ENCODE results near the gene ADGRB3. TPM values are rescaled to one million over a fixed set of nuclear protein-coding genes. Genes with fewer than 3 reads are reported as not detected.

The ADGRB3 gene
- total and polyA plus RNA-seq, 2 donors (not counting 3 experiments of a cell fraction or from before 2014, with no cell fraction given) = not detected

- H3K36me3 ChIP-seq (ENCODE audit: control insufficient read depth in 2 of 2, extremely low read depth in 1 of 2, insufficient read depth in 2 of 2, low read length in 2 of 2) = no peaks in the 10 kb centered on the region
- H3K4me3 ChIP-seq (replicated peaks in 1 of 3; ENCODE audit: insufficient read depth in 1 of 3, low read depth in 1 of 3, low read length in 3 of 3) = no peak overlapping the region
- H3K9me1 ChIP-seq (replicated peaks; ENCODE audit: control insufficient read depth, extremely low read depth, insufficient read depth, low read length) = no peaks in the 10 kb centered on the region
- FAIRE-seq = no peak
- H4K20me1 ChIP-seq (replicated peaks; ENCODE audit: control insufficient read depth, extremely low read depth, insufficient read depth, low read length) = no peaks in the 10 kb centered on the region
- dilution Hi-C loops (cut with MboI; ENCODE audit: extremely low pct_ligation_motif_present, low sequenced_read_pairs) = no loop called here
- ChIA-PET CTCF (no interaction called here), POLR2A (no interaction called here)
- no peaks in the 10 kb centered on the region for H3K79me2 ChIP-seq (ENCODE audit: control insufficient read depth, insufficient read depth, low read length)
- no peak overlapping the region for H3K27ac ChIP-seq (ENCODE audit: insufficient read depth, low read depth, low read length)
- no peaks in the 10 kb centered on the region for H3K9me3 ChIP-seq (replicated peaks; ENCODE audit: control insufficient read depth, insufficient read depth, low read length)
- TF ChIP-seq MYC (IDR thresholded peaks at IDR 0.05; ENCODE audit: low read depth, low read length) = no peak
- TF ChIP-seq EZH2 (IDR thresholded peaks at IDR 0.05; ENCODE audit: borderline replicate concordance, low read depth, low read length, severe bottlenecking) = no peak
- TF ChIP-seq GATA2 (IDR thresholded peaks at IDR 0.05; ENCODE audit: insufficient read depth, insufficient read length, low read depth, low read length) = no peak
- TF ChIP-seq, protein P1, sequence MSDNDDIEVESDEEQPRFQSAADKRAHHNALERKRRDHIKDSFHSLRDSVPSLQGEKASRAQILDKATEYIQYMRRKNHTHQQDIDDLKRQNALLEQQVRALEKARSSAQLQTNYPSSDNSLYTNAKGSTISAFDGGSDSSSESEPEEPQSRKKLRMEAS (IDR thresholded peaks at IDR 0.05; ENCODE audit: insufficient read depth, insufficient read length) = no peak
- no peak for TF ChIP-seq CTCF (IDR thresholded peaks at IDR 0.05; ENCODE audit: extremely low read depth in 1 of 2, insufficient read depth in 1 of 2, low read depth in 1 of 2, low read length in 2 of 2)
- no peak for TF ChIP-seq POLR2A (IDR thresholded peaks at IDR 0.05; ENCODE audit: low read depth, low read length)
- TF ChIP-seq JUN (IDR thresholded peaks at IDR 0.05; ENCODE audit: borderline replicate concordance, insufficient read depth, insufficient read length, low read depth) = no peak
- no peak for TF ChIP-seq POLR2AphosphoS5 (IDR thresholded peaks at IDR 0.05; ENCODE audit: insufficient read depth, low read depth, low read length)
- TF ChIP-seq FOS (IDR thresholded peaks at IDR 0.05; ENCODE audit: borderline replicate concordance, insufficient read depth, low read length) = no peak
- no peak overlapping the region for H3K4me2 ChIP-seq (ENCODE audit: insufficient read depth, low read length)
- H2AFZ ChIP-seq (ENCODE audit: low read depth, low read length) = no peak overlapping the region
- H3K9ac ChIP-seq (replicated peaks; ENCODE audit: extremely low read depth, insufficient read depth, low read length) = no peak overlapping the region
- no peak for DNase-seq (ENCODE audit: low read depth, low spot score)
- H3K27me3 ChIP-seq (ENCODE audit: control insufficient read depth in 2 of 2, insufficient read depth in 2 of 2, low read length in 2 of 2) = no peaks in the 10 kb centered on the region
- BruUV-seq (replicated peaks) = no TSS peak
- H3K4me1 ChIP-seq (ENCODE audit: control insufficient read depth, extremely low read depth, insufficient read depth, low read length) = no peaks in the 10 kb centered on the region
- intact Hi-C loops (cut with micrococcal nuclease) = no loop called here
Observed at GRCh38 chr6:68834551-68834950, 199.5 kb downstream of the ADGRB3 start.
